ENCODE results near the gene ASXL3.

ASXL3 gene

DNA sequence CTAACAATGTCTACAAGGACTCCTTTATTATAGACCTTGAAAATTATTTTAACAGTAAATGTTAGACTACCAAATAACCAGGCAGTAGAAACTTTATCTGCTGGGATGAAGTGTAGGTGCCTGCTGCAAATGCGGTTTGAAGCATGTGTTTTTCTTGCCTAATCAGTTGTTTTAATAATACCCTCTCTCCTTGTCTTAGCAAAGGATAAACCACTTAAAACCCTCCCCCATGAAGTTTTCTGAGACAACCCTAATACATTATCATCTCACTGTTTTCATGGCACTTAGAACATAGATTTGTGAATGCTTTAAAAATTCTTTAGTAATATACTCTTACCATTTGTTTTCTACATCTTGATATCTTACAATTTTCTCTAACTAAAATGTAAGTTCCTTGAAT is 98.6 kb downstream of the ASXL3 start:
- no peaks in the 10 kb centered on the region for H4K20me1 ChIP-seq (ENCODE audit: low read depth, low read length)
- H2AFZ ChIP-seq (ENCODE audit: low read depth, low read length, severe bottlenecking) = no peak overlapping the region
- no peak overlapping the region for H3K9ac ChIP-seq (ENCODE audit: low read length)
- no peaks in the 10 kb centered on the region for H3K79me2 ChIP-seq (ENCODE audit: insufficient read depth, low read length)
- no peaks in the 10 kb centered on the region for H3K36me3 ChIP-seq (ENCODE audit: low read length)
- H3K4me3 ChIP-seq (ENCODE audit: insufficient read depth, low read length, poor library complexity, severe bottlenecking) = no peak overlapping the region
- TF ChIP-seq EZH2phosphoT487 (conservative IDR thresholded peaks at IDR 0.05; ENCODE audit: low read length) = no peak
- TF ChIP-seq, protein P1, sequence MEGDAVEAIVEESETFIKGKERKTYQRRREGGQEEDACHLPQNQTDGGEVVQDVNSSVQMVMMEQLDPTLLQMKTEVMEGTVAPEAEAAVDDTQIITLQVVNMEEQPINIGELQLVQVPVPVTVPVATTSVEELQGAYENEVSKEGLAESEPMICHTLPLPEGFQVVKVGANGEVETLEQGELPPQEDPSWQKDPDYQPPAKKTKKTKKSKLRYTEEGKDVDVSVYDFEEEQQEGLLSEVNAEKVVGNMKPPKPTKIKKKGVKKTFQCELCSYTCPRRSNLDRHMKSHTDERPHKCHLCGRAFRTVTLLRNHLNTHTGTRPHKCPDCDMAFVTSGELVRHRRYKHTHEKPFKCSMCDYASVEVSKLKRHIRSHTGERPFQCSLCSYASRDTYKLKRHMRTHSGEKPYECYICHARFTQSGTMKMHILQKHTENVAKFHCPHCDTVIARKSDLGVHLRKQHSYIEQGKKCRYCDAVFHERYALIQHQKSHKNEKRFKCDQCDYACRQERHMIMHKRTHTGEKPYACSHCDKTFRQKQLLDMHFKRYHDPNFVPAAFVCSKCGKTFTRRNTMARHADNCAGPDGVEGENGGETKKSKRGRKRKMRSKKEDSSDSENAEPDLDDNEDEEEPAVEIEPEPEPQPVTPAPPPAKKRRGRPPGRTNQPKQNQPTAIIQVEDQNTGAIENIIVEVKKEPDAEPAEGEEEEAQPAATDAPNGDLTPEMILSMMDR (IDR thresholded peaks at IDR 0.05; ENCODE audit: insufficient read depth, low read length, poor library complexity, severe bottlenecking) = no peak
- no peaks in the 10 kb centered on the region for H3K9me3 ChIP-seq (ENCODE audit: insufficient read depth, low read length)
- H3K27me3 ChIP-seq (ENCODE audit: low read length) = no peaks in the 10 kb centered on the region
- H3K27ac ChIP-seq (ENCODE audit: low read depth, low read length) = no peak overlapping the region
- H3K9me2 ChIP-seq (replicated peaks; ENCODE audit: insufficient read depth, low read length) = no peaks in the 10 kb centered on the region
- H3F3A ChIP-seq (ENCODE audit: insufficient read depth) = no peaks in the 10 kb centered on the region
- H3K4me2 ChIP-seq (ENCODE audit: low read depth, low read length, poor library complexity, severe bottlenecking) = no peak overlapping the region

DNA sequence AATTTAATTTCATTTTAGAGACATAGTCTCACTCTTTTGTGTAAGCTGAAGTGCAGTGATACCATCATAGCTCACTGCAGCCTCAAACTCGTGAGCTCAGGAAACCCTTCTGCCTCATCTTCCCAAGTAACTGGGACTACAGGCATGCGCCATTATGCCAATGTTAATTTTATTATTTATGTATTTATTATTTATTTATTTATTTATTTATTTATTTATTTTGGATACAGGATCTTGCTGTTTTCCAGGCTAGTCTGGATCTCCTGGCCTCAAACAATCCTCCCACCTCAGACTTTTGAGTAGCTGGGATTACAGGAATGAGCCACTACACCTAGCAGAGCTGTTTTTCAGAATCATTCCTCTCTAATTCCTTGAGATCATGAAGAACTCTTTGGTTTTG is 99.9 kb downstream of the ASXL3 start:
- Histone ChIP-seq H4K20me1 (ENCODE audit: low read depth, low read length) (no peaks in the 10 kb centered on the region), H3K9me2 (replicated peaks; ENCODE audit: insufficient read depth, low read length) (no peaks in the 10 kb centered on the region), H3K79me2 (ENCODE audit: insufficient read depth, low read length) (no peaks in the 10 kb centered on the region), H3K27me3 (ENCODE audit: low read length) (no peaks in the 10 kb centered on the region), H3F3A (ENCODE audit: insufficient read depth) (no peaks in the 10 kb centered on the region), H3K27ac (ENCODE audit: low read depth, low read length) (no peak overlapping the region), H3K4me2 (ENCODE audit: low read depth, low read length, poor library complexity, severe bottlenecking) (no peak overlapping the region), H3K36me3 (ENCODE audit: low read length) (no peaks in the 10 kb centered on the region), H3K9me3 (ENCODE audit: insufficient read depth, low read length) (no peaks in the 10 kb centered on the region), H3K4me3 (ENCODE audit: insufficient read depth, low read length, poor library complexity, severe bottlenecking) (no peak overlapping the region), H3K9ac (ENCODE audit: low read length) (no peak overlapping the region), H2AFZ (ENCODE audit: low read depth, low read length, severe bottlenecking) (no peak overlapping the region)
- TF ChIP-seq, protein P1 (IDR thresholded peaks at IDR 0.05; ENCODE audit: insufficient read depth, low read length, poor library complexity, severe bottlenecking) = no peak
- TF ChIP-seq EZH2phosphoT487 (conservative IDR thresholded peaks at IDR 0.05; ENCODE audit: low read length) = no peak

DNA sequence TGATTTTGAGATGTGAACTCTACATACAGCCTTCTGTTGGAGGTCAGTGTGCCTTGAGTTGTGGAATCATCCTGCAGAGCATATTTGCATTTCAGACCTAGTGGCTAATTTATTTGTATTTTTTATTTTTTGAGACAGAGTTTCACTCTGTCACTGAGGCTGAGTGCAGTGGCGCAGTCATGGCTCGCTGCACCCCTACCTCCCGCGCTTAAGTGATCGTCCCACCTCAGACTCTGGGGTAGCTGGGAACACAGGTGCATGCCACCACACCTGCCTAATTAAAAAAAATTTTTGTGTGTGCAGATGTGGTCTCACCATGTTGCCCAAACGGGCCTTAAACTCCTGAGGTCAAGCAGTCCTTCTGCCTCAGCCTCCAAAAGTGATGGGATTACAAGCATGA is 104.4 kb downstream of the ASXL3 start:
- no peak overlapping the region for H3K4me2 ChIP-seq (ENCODE audit: low read depth, low read length, poor library complexity, severe bottlenecking)
- no peaks in the 10 kb centered on the region for H3K36me3 ChIP-seq (ENCODE audit: low read length)
- H3K9me3 ChIP-seq (ENCODE audit: insufficient read depth, low read length) = no peaks in the 10 kb centered on the region
- H3K9me2 ChIP-seq (replicated peaks; ENCODE audit: insufficient read depth, low read length) = no peaks in the 10 kb centered on the region; the same call in 1 of the 2 replicates
- H3K79me2 ChIP-seq (ENCODE audit: insufficient read depth, low read length) = no peaks in the 10 kb centered on the region
- H2AFZ ChIP-seq (ENCODE audit: low read depth, low read length, severe bottlenecking) = no peak overlapping the region
- no peak for TF ChIP-seq EZH2phosphoT487 (conservative IDR thresholded peaks at IDR 0.05; ENCODE audit: low read length)
- TF ChIP-seq, protein P1 (IDR thresholded peaks at IDR 0.05; ENCODE audit: insufficient read depth, low read length, poor library complexity, severe bottlenecking) = no peak
- no peak overlapping the region for H3K4me3 ChIP-seq (ENCODE audit: insufficient read depth, low read length, poor library complexity, severe bottlenecking)
- H3K27ac ChIP-seq (ENCODE audit: low read depth, low read length) = no peak overlapping the region
- no peaks in the 10 kb centered on the region for H3K27me3 ChIP-seq (ENCODE audit: low read length)
- H3K9ac ChIP-seq (ENCODE audit: low read length) = no peak overlapping the region
- no peaks in the 10 kb centered on the region for H3F3A ChIP-seq (ENCODE audit: insufficient read depth)
- no peaks in the 10 kb centered on the region for H4K20me1 ChIP-seq (ENCODE audit: low read depth, low read length)
